K562 (cell line): ENCODE results near the gene TRIM38. TPM values are rescaled to one million over a fixed set of nuclear protein-coding genes. Genes with fewer than 3 reads are reported as not detected.

ENCODE experiments used
- HOMEZ ChIP-seq: fragments of 250-450 bp; sonication (Bioruptor Pico); IDR thresholded peaks from 2 replicates; pipeline ENCODE4 v1.4.0; 2020; ENCODE audit warnings: mild to moderate bottlenecking, moderate library complexity
- HOXB6 ChIP-seq: fragments of 250-450 bp; sonication (Bioruptor Pico); IDR thresholded peaks from 2 replicates; pipeline ENCODE4 v1.5.1; 2022; ENCODE audit warnings: mild to moderate bottlenecking, borderline replicate concordance
- MYNN ChIP-seq, 2 experiments: sonication (generic); formaldehyde crosslinking in 1 of 2; IDR thresholded peaks; 2 replicates each; pipeline versions ENCODE4 v1.5.0 to v1.6.1; 2016 to 2020; ENCODE audit warnings: antibody characterized with exemption in 1 of 2, missing genetic modification reagents in 1 of 2
- RFX7 ChIP-seq: fragments of 250-450 bp; sonication (Bioruptor Pico); IDR thresholded peaks from 2 replicates; pipeline ENCODE4 v1.5.1; 2021; ENCODE audit warnings: mild to moderate bottlenecking
- STAT5B ChIP-seq: fragments of 250-450 bp; sonication (Bioruptor Pico); IDR thresholded peaks from 2 replicates; pipeline ENCODE4 v1.8.0; 2021; ENCODE audit warnings: mild to moderate bottlenecking, inconsistent platforms
- TEAD4 ChIP-seq, 2 experiments: sonication (generic) in 1 of 2; formaldehyde crosslinking in 1 of 2; IDR thresholded peaks; 2 replicates each; pipeline versions ENCODE4 v1.6.1 to v1.8.0; 2012 to 2022; ENCODE audit warnings: borderline replicate concordance in 1 of 2, inconsistent platforms in 1 of 2, low read length in 1 of 2, mild to moderate bottlenecking in 1 of 2, missing genetic modification reagents in 1 of 2
- ZNF280A ChIP-seq: fragments of 450-650 bp; IDR thresholded peaks from 2 replicates; pipeline ENCODE4 v1.6.1; 2018; ENCODE audit warnings: mild to moderate bottlenecking, low read depth; ENCODE audit not compliant: partially characterized antibody
- ZNF318 ChIP-seq, 2 experiments: fragments of 450-650 bp; IDR thresholded peaks; 2 replicates each; pipeline ENCODE4 v1.6.1; 2016; ENCODE audit warnings: mild to moderate bottlenecking in 2 of 2, borderline replicate concordance in 1 of 2, low read depth in 1 of 2, moderate library complexity in 1 of 2
- polyA plus RNA-seq, 8 experiments: library from polyadenylated mRNA; depleted of rRNA in 4 of 8; stranded (reverse) in 5 of 8; unstranded in 3 of 8; fragments of >200 nt; fragmentation: Nextera tagmentation in 2 of 8; fragmentation: Illumina TruSeq in 1 of 8; extraction: Ambion mirVana in 2 of 8; extraction: Trizol in 1 of 8; gene quantifications; 2 replicates each; pipeline versions ENCODE4 v1.2.1 to v1.2.3, GENCODE V29; 2011 to 2014; ENCODE audit warnings: inconsistent platforms in 1 of 8, missing spikeins in 1 of 8
- total RNA-seq, 7 experiments: library from RNA; depleted of rRNA in 6 of 7; stranded (reverse); fragments of >200 nt in 6 of 7; fragmentation: Illumina TruSeq in 2 of 7; extraction: Trizol in 2 of 7; gene quantifications; 2 replicates each; pipeline versions ENCODE4 v1.2.1 to v1.2.3, GENCODE V29; 2011 to 2021; ENCODE audit warnings: low replicate concordance in 1 of 7

The TRIM38 gene
- total and polyA plus RNA-seq, 9 of the 15 experiments (the other 6 are each of a cell fraction or from before 2014, with no cell fraction given), result 1.7 to 6.7 (median 6.3) TPM

- TF ChIP-seq HOMEZ (CRISPR knock-in tag) (no peak), TEAD4 (IDR thresholded peaks at IDR 0.05; ENCODE audit: low read length) (peak; percentile 75; the same call in 1 of the 2 replicates), TEAD4 (CRISPR knock-in tag; IDR thresholded peaks at IDR 0.05; ENCODE audit: borderline replicate concordance) (no peak), ZNF318 (IDR thresholded peaks at IDR 0.05; ENCODE audit: borderline replicate concordance in 1 of 2, low read depth in 1 of 2) (peak in 1 of 2 experiments; percentile 66; a peak in 2 of 4 replicates), MYNN (IDR thresholded peaks at IDR 0.05) (0 out of 2 replicates have a peak, but pooled peaks have one; percentile 50), MYNN (CRISPR knock-in tag; IDR thresholded peaks at IDR 0.05) (no peak), RFX7 (CRISPR knock-in tag) (peak; percentile 41; the same call in 1 of the 2 replicates), ZNF280A (no peak), HOXB6 (CRISPR knock-in tag) (0 out of 2 replicates have a peak, but pooled peaks have one; percentile 16), STAT5B (CRISPR knock-in tag) (no peak)
- TF ChIP-seq, all 486 proteins: peak for 136
Measured at GRCh38 chr6:25991785-25992412, 29.3 kb downstream of the TRIM38 start (continued).
